ENCODE measurements around the gene LPAR1.

- TF ChIP-seq POLR2A (IDR thresholded peaks at IDR 0.05; ENCODE audit: low read length) = no peak
- no peak for TF ChIP-seq GATA1 (IDR thresholded peaks at IDR 0.05; ENCODE audit: low read depth, low read length)
Measured at GRCh38 chr9:110980261-110980660, 58.0 kb downstream of the LPAR1 start.

All from erythroblast (primary cell).